ENCODE measurements around the gene JUNB.
A peak's percentile ranks its signal among the peaks of the same experiment; 100 is the strongest.

The JUNB gene

GRCh38 chr19:12834566-12834943 is 43.3 kb downstream of the JUNB start, which contains the start of gene RTBDN:
Gene RTBDN (minus strand): TSS chr19:12834579. CDS start chr19:12829979, 4,600 bp downstream.
- Histone ChIP-seq H3K9me3 (ENCODE audit: control insufficient read depth, low read length) (no peaks in the 10 kb centered on the region), H3K9ac (ENCODE audit: low read length) (no peak within 1 kb of the TSS), H3K4me1 (ENCODE audit: control insufficient read depth, insufficient read depth, low read length) (peaks cover 18% of the 10 kb centered on the region), H3K4me3 (ENCODE audit: low read length) (no peak within 1 kb of the TSS), H3K36me3 (ENCODE audit: control insufficient read depth, insufficient read depth, low read length) (no peaks in the 10 kb centered on the region), H3K27me3 (ENCODE audit: control insufficient read depth, insufficient read depth, low read length) (peaks cover 76% of the 10 kb centered on the region)

- Histone ChIP-seq H3K36me3 (ENCODE audit: control insufficient read depth, insufficient read depth, low read length) (no peaks in the 10 kb centered on the region), H3K4me3 (ENCODE audit: low read length) (peak overlapping the region; percentile 4), H3K9me3 (ENCODE audit: control insufficient read depth, low read length) (no peaks in the 10 kb centered on the region), H3K9ac (ENCODE audit: low read length) (no peak overlapping the region), H3K27me3 (ENCODE audit: control insufficient read depth, insufficient read depth, low read length) (peaks cover 81% of the 10 kb centered on the region), H3K4me1 (ENCODE audit: control insufficient read depth, insufficient read depth, low read length) (peaks cover 18% of the 10 kb centered on the region)
Observed at GRCh38 chr19:12834976-12835757, 43.9 kb downstream of the JUNB start.

GRCh38 chr19:12836529-12836863 is 45.2 kb downstream of the JUNB start:
- no peak overlapping the region for H3K4me3 ChIP-seq (ENCODE audit: low read length)
- no peaks in the 10 kb centered on the region for H3K36me3 ChIP-seq (ENCODE audit: control insufficient read depth, insufficient read depth, low read length)
- H3K9ac ChIP-seq (ENCODE audit: low read length) = no peak overlapping the region
- no peaks in the 10 kb centered on the region for H3K9me3 ChIP-seq (ENCODE audit: control insufficient read depth, low read length)
- peaks cover 89% of the 10 kb centered on the region for H3K27me3 ChIP-seq (ENCODE audit: control insufficient read depth, insufficient read depth, low read length)
- peaks cover 26% of the 10 kb centered on the region for H3K4me1 ChIP-seq (ENCODE audit: control insufficient read depth, insufficient read depth, low read length)

- Histone ChIP-seq H3K4me1 (ENCODE audit: control insufficient read depth, insufficient read depth, low read length) (peaks cover 29% of the 10 kb centered on the region), H3K27me3 (ENCODE audit: control insufficient read depth, insufficient read depth, low read length) (peaks cover 87% of the 10 kb centered on the region), H3K36me3 (ENCODE audit: control insufficient read depth, insufficient read depth, low read length) (no peaks in the 10 kb centered on the region), H3K9me3 (ENCODE audit: control insufficient read depth, low read length) (no peaks in the 10 kb centered on the region), H3K4me3 (ENCODE audit: low read length) (no peak overlapping the region), H3K9ac (ENCODE audit: low read length) (no peak overlapping the region)
Observed at GRCh38 chr19:12837225-12837624, 45.9 kb downstream of the JUNB start.

- Histone ChIP-seq H3K27me3 (ENCODE audit: control insufficient read depth, insufficient read depth, low read length) (peaks cover 77% of the 10 kb centered on the region), H3K36me3 (ENCODE audit: control insufficient read depth, insufficient read depth, low read length) (no peaks in the 10 kb centered on the region), H3K9ac (ENCODE audit: low read length) (no peak within 1 kb of the TSS), H3K4me3 (ENCODE audit: low read length) (no peak within 1 kb of the TSS), H3K9me3 (ENCODE audit: control insufficient read depth, low read length) (no peaks in the 10 kb centered on the region), H3K4me1 (ENCODE audit: control insufficient read depth, insufficient read depth, low read length) (peaks cover 22% of the 10 kb centered on the region)
Observed at GRCh38 chr19:12838182-12838885, 47.0 kb downstream of the JUNB start, which contains the start of gene MAST1. Gene MAST1 (plus strand): TSS chr19:12838515. CDS start chr19:12838573, 58 bp downstream.

- Histone ChIP-seq H3K36me3 (ENCODE audit: control insufficient read depth, insufficient read depth, low read length) (no peaks in the 10 kb centered on the region), H3K4me1 (ENCODE audit: control insufficient read depth, insufficient read depth, low read length) (peaks cover 21% of the 10 kb centered on the region), H3K9ac (ENCODE audit: low read length) (no peak overlapping the region), H3K4me3 (ENCODE audit: low read length) (no peak overlapping the region), H3K9me3 (ENCODE audit: control insufficient read depth, low read length) (no peaks in the 10 kb centered on the region), H3K27me3 (ENCODE audit: control insufficient read depth, insufficient read depth, low read length) (peaks cover 72% of the 10 kb centered on the region)
Observed at GRCh38 chr19:12838886-12839756, 47.8 kb downstream of the JUNB start.

- peaks cover 60% of the 10 kb centered on the region for H3K27me3 ChIP-seq (ENCODE audit: control insufficient read depth, insufficient read depth, low read length)
Observed at GRCh38 chr19:12840091-12841079, 49.1 kb downstream of the JUNB start.

GRCh38 chr19:12841094-12841493 is 49.8 kb downstream of the JUNB start:
- H3K4me3 ChIP-seq (ENCODE audit: low read length) = no peak overlapping the region
- no peaks in the 10 kb centered on the region for H3K36me3 ChIP-seq (ENCODE audit: control insufficient read depth, insufficient read depth, low read length)
- H3K9ac ChIP-seq (ENCODE audit: low read length) = no peak overlapping the region
- peaks cover 53% of the 10 kb centered on the region for H3K27me3 ChIP-seq (ENCODE audit: control insufficient read depth, insufficient read depth, low read length)
- H3K9me3 ChIP-seq (ENCODE audit: control insufficient read depth, low read length) = no peaks in the 10 kb centered on the region
- H3K4me1 ChIP-seq (ENCODE audit: control insufficient read depth, insufficient read depth, low read length) = peaks cover 18% of the 10 kb centered on the region

More at GRCh38 chr19:12840091-12841079, 49.1 kb downstream of the JUNB start:
- H3K4me3 ChIP-seq (ENCODE audit: low read length) = no peak overlapping the region
- no peak overlapping the region for H3K9ac ChIP-seq (ENCODE audit: low read length)
- no peaks in the 10 kb centered on the region for H3K9me3 ChIP-seq (ENCODE audit: control insufficient read depth, low read length)
- H3K36me3 ChIP-seq (ENCODE audit: control insufficient read depth, insufficient read depth, low read length) = no peaks in the 10 kb centered on the region
- peaks cover 21% of the 10 kb centered on the region for H3K4me1 ChIP-seq (ENCODE audit: control insufficient read depth, insufficient read depth, low read length)

- peaks cover 20% of the 10 kb centered on the region for H3K4me1 ChIP-seq (ENCODE audit: control insufficient read depth, insufficient read depth, low read length)
- H3K36me3 ChIP-seq (ENCODE audit: control insufficient read depth, insufficient read depth, low read length) = no peaks in the 10 kb centered on the region
- peaks cover 49% of the 10 kb centered on the region for H3K27me3 ChIP-seq (ENCODE audit: control insufficient read depth, insufficient read depth, low read length)
- no peak overlapping the region for H3K9ac ChIP-seq (ENCODE audit: low read length)
- no peaks in the 10 kb centered on the region for H3K9me3 ChIP-seq (ENCODE audit: control insufficient read depth, low read length)
- H3K4me3 ChIP-seq (ENCODE audit: low read length) = no peak overlapping the region
Observed at GRCh38 chr19:12842511-12842910, 51.2 kb downstream of the JUNB start.

Measured in mucosa of stomach (tissue), 1 donor.